Measurements from ENCODE around the gene PDF. TPM values are rescaled to one million over a fixed set of nuclear protein-coding genes. Genes with fewer than 3 reads are reported as not detected.
A peak's percentile ranks its signal among the peaks of the same experiment; 100 is the strongest.

The PDF gene
- total and polyA plus RNA-seq, 2 donors (not counting 1 experiment from before 2014, with no cell fraction given), result 5.5 to 9.6 TPM

- Histone ChIP-seq H3K9ac (ENCODE audit: low read length) (no peak overlapping the region), H3K4me1 (ENCODE audit: control insufficient read depth in 2 of 2, insufficient read depth in 2 of 2, low read length in 2 of 2) (no peaks in the 10 kb centered on the region), H3K4me3 (ENCODE audit: control extremely low read depth in 1 of 5, extremely low read depth in 1 of 5, insufficient read depth in 1 of 5, low read depth in 2 of 5, low read length in 4 of 5) (no peak overlapping the region), H3K27ac (ENCODE audit: low read length in 2 of 2) (no peak overlapping the region), H3K79me2 (ENCODE audit: control insufficient read depth, insufficient read depth, low read length) (peaks cover 84% of the 10 kb centered on the region), H3K4me2 (replicated peaks; ENCODE audit: low read depth, low read length, poor library complexity, severe bottlenecking) (no peak overlapping the region), H3K36me3 (replicated peaks in 1 of 2; ENCODE audit: control extremely low read depth in 1 of 2, control insufficient read depth in 1 of 2, extremely low read depth in 1 of 2, insufficient read depth in 2 of 2, low read length in 1 of 2) (peaks cover 2 to 85% of the 10 kb centered on the region in 2 experiments), H4K20me1 (ENCODE audit: control insufficient read depth, insufficient read depth, low read length, poor library complexity, severe bottlenecking) (peaks cover 93% of the 10 kb centered on the region), H3K9me3 (ENCODE audit: control extremely low read depth in 1 of 3, control insufficient read depth in 2 of 3, insufficient read depth in 1 of 3, low read length in 2 of 3) (no peaks in the 10 kb centered on the region), H3K27me3 (replicated peaks in 1 of 4; ENCODE audit: control extremely low read depth in 1 of 4, control insufficient read depth in 3 of 4, insufficient read depth in 4 of 4, low read length in 3 of 4) (no peaks in the 10 kb centered on the region), H2AFZ (ENCODE audit: insufficient read depth, low read depth, low read length, poor library complexity, severe bottlenecking) (no peak overlapping the region)
- peaks cover 8% of the 10 kb centered on the region for H3K4me1 Mint-ChIP-seq
- ATAC-seq (ENCODE audit: low read depth), result no peak
- WGBS (ENCODE audit: insufficient coverage), result 95% methylated on average over 9 of the region's 10 CpGs
- peak overlapping the region; percentile 46 for H3K27ac Mint-ChIP-seq
- ChIA-PET CTCF (no interaction called here), POLR2A (no interaction called here)
- no peak for DNase-seq
- no peak overlapping the region for H3K4me3 Mint-ChIP-seq
- H3K27me3 Mint-ChIP-seq, result no peaks in the 10 kb centered on the region
- intact Hi-C loops (cut with micrococcal nuclease), result loop anchor here (10.0 kb wide), 1 partner anchor 784 kb away; the partner anchor contains the start of gene ZFP90
- no peak for TF ChIP-seq CTCF (IDR thresholded peaks at IDR 0.05)
- no peak for TF ChIP-seq EZH2 (IDR thresholded peaks at IDR 0.05; ENCODE audit: borderline replicate concordance, insufficient read depth, low read depth, low read length, poor library complexity, severe bottlenecking)
- H3K9me3 Mint-ChIP-seq (ENCODE audit: insufficient read depth), result no peaks in the 10 kb centered on the region
These were observed 11.5 kb downstream of the PDF start for GRCh38 chr16:69318911-69319289.

- H3K27me3 Mint-ChIP-seq, result no peaks in the 10 kb centered on the region
- no peak for TF ChIP-seq EZH2 (IDR thresholded peaks at IDR 0.05; ENCODE audit: borderline replicate concordance, insufficient read depth, low read depth, low read length, poor library complexity, severe bottlenecking)
- TF ChIP-seq CTCF (IDR thresholded peaks at IDR 0.05), result no peak
- intact Hi-C loops (cut with micrococcal nuclease), result loop anchor here (10.0 kb wide), 1 partner anchor 784 kb away; the partner anchor contains the start of gene ZFP90
- Histone ChIP-seq H3K27ac (ENCODE audit: low read length in 2 of 2) (no peak overlapping the region), H3K9me3 (ENCODE audit: control extremely low read depth in 1 of 3, control insufficient read depth in 2 of 3, insufficient read depth in 1 of 3, low read length in 2 of 3) (no peaks in the 10 kb centered on the region), H3K36me3 (replicated peaks in 1 of 2; ENCODE audit: control extremely low read depth in 1 of 2, control insufficient read depth in 1 of 2, extremely low read depth in 1 of 2, insufficient read depth in 2 of 2, low read length in 1 of 2) (peaks cover 2 to 83% of the 10 kb centered on the region in 2 experiments), H3K4me3 (ENCODE audit: control extremely low read depth in 1 of 5, extremely low read depth in 1 of 5, insufficient read depth in 1 of 5, low read depth in 2 of 5, low read length in 4 of 5) (no peak overlapping the region), H3K79me2 (ENCODE audit: control insufficient read depth, insufficient read depth, low read length) (peaks cover 88% of the 10 kb centered on the region), H3K9ac (ENCODE audit: low read length) (no peak overlapping the region), H3K4me1 (ENCODE audit: control insufficient read depth in 2 of 2, insufficient read depth in 2 of 2, low read length in 2 of 2) (no peaks in the 10 kb centered on the region), H4K20me1 (ENCODE audit: control insufficient read depth, insufficient read depth, low read length, poor library complexity, severe bottlenecking) (peaks cover 93% of the 10 kb centered on the region), H3K27me3 (replicated peaks in 1 of 4; ENCODE audit: control extremely low read depth in 1 of 4, control insufficient read depth in 3 of 4, insufficient read depth in 4 of 4, low read length in 3 of 4) (no peaks in the 10 kb centered on the region), H3K4me2 (replicated peaks; ENCODE audit: low read depth, low read length, poor library complexity, severe bottlenecking) (no peak overlapping the region), H2AFZ (ENCODE audit: insufficient read depth, low read depth, low read length, poor library complexity, severe bottlenecking) (no peak overlapping the region)
- POLR2A ChIA-PET, result no interaction called here
- ATAC-seq (ENCODE audit: low read depth), result no peak
- no peak overlapping the region for H3K27ac Mint-ChIP-seq
- no peaks in the 10 kb centered on the region for H3K9me3 Mint-ChIP-seq (ENCODE audit: insufficient read depth)
- no peak for DNase-seq
- H3K4me3 Mint-ChIP-seq, result no peak overlapping the region
- CTCF ChIA-PET, result no interaction called here
- WGBS (ENCODE audit: insufficient coverage), result 97% methylated on average over 27 of the region's 30 CpGs
- H3K4me1 Mint-ChIP-seq, result peaks cover 12% of the 10 kb centered on the region
These were observed 12.0 kb downstream of the PDF start for GRCh38 chr16:69318177-69318910.

All from B cell (primary cell).